Measurements from ENCODE around the gene MNT.

MNT gene

DNA sequence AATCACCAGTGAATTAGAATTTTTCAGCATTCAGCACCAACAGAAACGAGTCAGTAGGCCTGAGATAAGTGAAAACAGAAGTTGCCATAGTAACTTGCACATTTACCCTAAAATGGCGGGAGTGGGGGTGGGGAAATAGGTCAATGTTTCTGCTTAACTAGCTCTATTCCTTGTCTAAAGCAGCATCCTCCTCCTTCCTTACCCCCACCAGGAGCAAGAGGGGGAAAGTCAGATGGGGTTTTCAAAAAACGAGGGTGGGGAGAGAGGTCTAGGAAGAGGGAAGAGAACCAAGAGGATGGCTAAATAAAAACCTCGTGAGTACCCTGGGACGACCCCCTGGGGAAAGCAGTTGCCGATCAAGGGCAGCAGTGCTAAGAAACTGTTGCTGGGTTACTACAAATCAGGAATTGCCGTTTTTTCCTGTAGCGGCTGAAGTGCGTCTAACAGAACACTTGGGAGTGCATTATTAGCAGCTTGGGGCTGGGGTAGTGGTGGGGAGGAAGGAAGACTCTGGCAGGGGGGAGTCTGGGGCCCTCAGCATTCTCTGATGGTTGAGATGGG, 34.4 kb upstream of the MNT start:
- DNase-seq: peak; percentile 30
- peaks cover 31% of the 10 kb centered on the region for H3K4me1 Mint-ChIP-seq
- H3K4me3 Mint-ChIP-seq: peak overlapping the region; percentile 64
- H3K9me3 Mint-ChIP-seq: no peaks in the 10 kb centered on the region
- no peaks in the 10 kb centered on the region for H3K27me3 Mint-ChIP-seq (ENCODE audit: low read depth, poor library complexity)
- H3K27ac Mint-ChIP-seq: peak overlapping the region; percentile 78
- TF ChIP-seq, protein P1, sequence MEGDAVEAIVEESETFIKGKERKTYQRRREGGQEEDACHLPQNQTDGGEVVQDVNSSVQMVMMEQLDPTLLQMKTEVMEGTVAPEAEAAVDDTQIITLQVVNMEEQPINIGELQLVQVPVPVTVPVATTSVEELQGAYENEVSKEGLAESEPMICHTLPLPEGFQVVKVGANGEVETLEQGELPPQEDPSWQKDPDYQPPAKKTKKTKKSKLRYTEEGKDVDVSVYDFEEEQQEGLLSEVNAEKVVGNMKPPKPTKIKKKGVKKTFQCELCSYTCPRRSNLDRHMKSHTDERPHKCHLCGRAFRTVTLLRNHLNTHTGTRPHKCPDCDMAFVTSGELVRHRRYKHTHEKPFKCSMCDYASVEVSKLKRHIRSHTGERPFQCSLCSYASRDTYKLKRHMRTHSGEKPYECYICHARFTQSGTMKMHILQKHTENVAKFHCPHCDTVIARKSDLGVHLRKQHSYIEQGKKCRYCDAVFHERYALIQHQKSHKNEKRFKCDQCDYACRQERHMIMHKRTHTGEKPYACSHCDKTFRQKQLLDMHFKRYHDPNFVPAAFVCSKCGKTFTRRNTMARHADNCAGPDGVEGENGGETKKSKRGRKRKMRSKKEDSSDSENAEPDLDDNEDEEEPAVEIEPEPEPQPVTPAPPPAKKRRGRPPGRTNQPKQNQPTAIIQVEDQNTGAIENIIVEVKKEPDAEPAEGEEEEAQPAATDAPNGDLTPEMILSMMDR (IDR thresholded peaks at IDR 0.05): no peak
- peaks cover 68% of the 10 kb centered on the region for H3K36me3 Mint-ChIP-seq (ENCODE audit: low read depth)

DNA sequence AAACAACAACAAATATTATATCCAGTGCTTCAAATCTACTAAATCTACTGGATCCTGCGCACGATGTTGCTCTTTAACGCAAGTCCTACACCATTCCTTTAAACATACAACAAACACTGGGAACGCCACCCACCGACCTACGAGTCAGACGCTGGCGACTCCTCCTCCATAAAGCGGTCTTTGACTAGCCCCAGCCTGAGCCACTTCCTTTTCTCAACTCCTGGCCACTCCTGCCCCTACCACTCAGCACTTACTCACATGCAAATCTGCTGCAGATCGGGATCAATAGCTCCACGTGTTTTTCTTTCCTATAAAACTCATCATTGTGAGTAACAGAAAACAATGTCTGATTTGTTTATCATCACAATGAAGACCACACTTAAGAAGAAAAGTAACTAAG, 32.8 kb upstream of the MNT start:
- TF ChIP-seq, protein P1 (IDR thresholded peaks at IDR 0.05): no peak
- Mint-ChIP-seq H3K27me3 (ENCODE audit: low read depth, poor library complexity) (no peaks in the 10 kb centered on the region), H3K9me3 (no peaks in the 10 kb centered on the region), H3K36me3 (ENCODE audit: low read depth) (peaks cover 69% of the 10 kb centered on the region), H3K27ac (peak overlapping the region; percentile 34), H3K4me1 (peaks cover 31% of the 10 kb centered on the region), H3K4me3 (no peak overlapping the region)
- DNase-seq: no peak

DNA sequence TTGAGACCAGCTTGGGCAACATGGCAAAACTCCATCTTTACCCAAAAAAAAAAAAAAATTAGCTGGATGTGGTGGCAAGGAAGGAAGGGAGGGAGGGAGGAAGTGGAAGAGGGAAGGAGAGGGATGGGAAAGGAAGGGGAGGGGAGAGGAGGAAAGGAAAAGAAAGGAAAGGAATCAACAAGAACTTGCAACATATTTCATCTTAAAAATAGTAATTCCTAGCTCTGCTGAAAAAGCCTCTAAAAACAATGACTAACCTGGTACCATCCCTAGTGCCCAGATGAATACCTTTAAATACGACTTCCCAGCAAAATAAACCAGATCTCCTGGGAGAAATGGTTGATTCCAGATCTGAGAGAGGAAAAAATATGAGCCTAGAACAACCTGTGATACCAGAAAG, 27.1 kb upstream of the MNT start:
- Mint-ChIP-seq H3K27me3 (ENCODE audit: low read depth, poor library complexity) (no peaks in the 10 kb centered on the region), H3K9me3 (no peaks in the 10 kb centered on the region), H3K4me1 (peaks cover 16% of the 10 kb centered on the region), H3K4me3 (no peak overlapping the region), H3K27ac (no peak overlapping the region), H3K36me3 (ENCODE audit: low read depth) (peaks cover 67% of the 10 kb centered on the region)
- no peak for DNase-seq
- TF ChIP-seq, protein P1 (IDR thresholded peaks at IDR 0.05): no peak

DNA sequence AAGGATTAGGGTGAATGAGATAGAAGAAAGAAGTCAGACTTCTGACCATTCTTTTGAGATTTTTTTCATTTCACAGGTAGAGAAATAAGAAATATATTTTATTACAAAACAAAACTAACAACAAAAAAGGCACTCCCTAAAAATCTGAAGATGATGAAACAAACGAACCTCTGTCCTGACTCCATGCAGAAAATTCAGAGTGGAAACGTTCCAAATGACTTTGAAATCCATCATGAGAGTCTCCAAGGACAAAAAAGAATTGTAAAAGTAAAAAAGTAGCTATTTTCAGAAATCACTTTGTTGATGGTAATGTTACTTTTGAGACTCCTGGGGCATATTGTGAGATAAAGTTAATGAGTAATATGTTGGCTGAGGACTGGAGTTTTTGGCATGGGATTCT, 26.4 kb upstream of the MNT start:
- Mint-ChIP-seq H3K9me3 (no peaks in the 10 kb centered on the region), H3K27ac (no peak overlapping the region), H3K4me1 (peaks cover 18% of the 10 kb centered on the region), H3K36me3 (ENCODE audit: low read depth) (peaks cover 61% of the 10 kb centered on the region), H3K27me3 (ENCODE audit: low read depth, poor library complexity) (no peaks in the 10 kb centered on the region), H3K4me3 (no peak overlapping the region)
- TF ChIP-seq, protein P1 (IDR thresholded peaks at IDR 0.05): no peak
- DNase-seq: no peak

- Mint-ChIP-seq H3K36me3 (ENCODE audit: low read depth) (peaks cover 71% of the 10 kb centered on the region), H3K9me3 (no peaks in the 10 kb centered on the region), H3K27ac (peak overlapping the region; percentile 22)
Observed at GRCh38 chr17:2423271-2423670, 22.4 kb upstream of the MNT start.

More at GRCh38 chr17:2423271-2423670, 22.4 kb upstream of the MNT start:
- no peak overlapping the region for H3K4me3 Mint-ChIP-seq
- TF ChIP-seq, protein P1 (IDR thresholded peaks at IDR 0.05): no peak
- H3K27me3 Mint-ChIP-seq (ENCODE audit: low read depth, poor library complexity): no peaks in the 10 kb centered on the region
- no peak for DNase-seq
- peaks cover 52% of the 10 kb centered on the region for H3K4me1 Mint-ChIP-seq
